Upper lobe of right lung (tissue), 1 donor: Measurements from ENCODE around the gene BRF1. TPM values are rescaled to one million over a fixed set of nuclear protein-coding genes. Genes with fewer than 3 reads are reported as not detected.

Source experiments
- ATAC-seq: fragments of 200-7000 bp; cut with Tn5 transposase; one replicate; pipeline ENCODE4 v1.9.1; 2020; ENCODE audit warnings: mild to moderate bottlenecking, moderate library complexity
- DNase-seq: peaks from one replicate; pipeline ENCODE4 v3.0.0-alpha.2; 2020
- H3K27ac ChIP-seq: fragments of 200-600 bp; one replicate; pipeline ENCODE4 v1.8.0; 2022
- H3K27me3 ChIP-seq: fragments of 200-600 bp; one replicate; pipeline ENCODE4 v1.8.0; 2022; ENCODE audit warnings: mild to moderate bottlenecking
- H3K36me3 ChIP-seq: fragments of 200-600 bp; one replicate; pipeline ENCODE4 v1.8.0; 2022
- H3K4me1 ChIP-seq: fragments of 200-600 bp; one replicate; pipeline ENCODE4 v1.8.0; 2022
- H3K4me3 ChIP-seq: fragments of 200-600 bp; one replicate; pipeline ENCODE4 v1.8.0; 2022; ENCODE audit warnings: mild to moderate bottlenecking
- H3K9me3 ChIP-seq: fragments of 200-600 bp; one replicate; pipeline ENCODE4 v1.8.0; 2022
- intact Hi-C: fragments of 100-400 bp; cut with DNase I; formaldehyde crosslinking; loops from one replicate; pipeline ENCODE4 v1.11.0; 2022
- total RNA-seq: library from RNA; stranded (reverse); fragmentation: NEBNext Ultra II Directional; extraction: Animal tissue kit (Norgen Biotek cat#: 25700); gene quantifications from one replicate; pipeline ENCODE4 v1.2.1, GENCODE V29; 2021
- TF ChIP-seq, protein P1 (sequence below): fragments of 200-600 bp; IDR thresholded peaks from one replicate; pipeline ENCODE4 v1.8.0; 2022; ENCODE audit warnings: antibody characterized with exemption
- donor health status: DM: no; HTN: yes; CAD: no; lungs with severe emphysema.

BRF1 gene
- total RNA-seq, 1 donor from 2014 or later: 31.2 TPM

DNA sequence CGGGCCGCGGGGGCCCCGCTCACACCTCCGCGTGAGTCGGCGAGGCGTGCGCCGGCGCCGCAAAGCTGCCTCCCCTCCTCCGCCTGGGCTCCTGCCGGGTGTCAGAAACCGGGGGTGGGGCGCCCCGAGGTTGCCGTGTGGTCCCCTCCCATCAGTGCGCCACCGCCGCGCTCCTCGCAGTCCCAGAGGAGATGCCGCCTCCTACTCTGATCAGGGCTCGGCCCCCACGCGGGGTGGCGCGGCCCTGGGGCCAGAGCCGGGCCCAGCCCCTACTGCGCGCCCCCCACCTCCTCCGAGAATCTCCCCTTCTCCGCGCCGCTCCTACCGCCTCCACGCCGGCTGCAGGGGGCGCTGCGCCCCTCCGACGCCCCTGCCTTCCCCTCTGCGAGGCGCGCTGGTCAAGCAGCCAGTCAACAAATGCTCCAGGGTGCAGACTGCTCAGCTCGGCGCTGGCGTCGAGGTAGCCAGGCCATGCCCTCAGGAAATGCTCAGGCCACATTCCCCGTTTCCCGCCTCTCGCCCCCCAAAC is 131.8 kb downstream of the BRF1 start:
- no peaks in the 10 kb centered on the region for H3K9me3 ChIP-seq
- DNase-seq (no peak), ATAC-seq (peak; percentile 4)
- TF ChIP-seq, protein P1, sequence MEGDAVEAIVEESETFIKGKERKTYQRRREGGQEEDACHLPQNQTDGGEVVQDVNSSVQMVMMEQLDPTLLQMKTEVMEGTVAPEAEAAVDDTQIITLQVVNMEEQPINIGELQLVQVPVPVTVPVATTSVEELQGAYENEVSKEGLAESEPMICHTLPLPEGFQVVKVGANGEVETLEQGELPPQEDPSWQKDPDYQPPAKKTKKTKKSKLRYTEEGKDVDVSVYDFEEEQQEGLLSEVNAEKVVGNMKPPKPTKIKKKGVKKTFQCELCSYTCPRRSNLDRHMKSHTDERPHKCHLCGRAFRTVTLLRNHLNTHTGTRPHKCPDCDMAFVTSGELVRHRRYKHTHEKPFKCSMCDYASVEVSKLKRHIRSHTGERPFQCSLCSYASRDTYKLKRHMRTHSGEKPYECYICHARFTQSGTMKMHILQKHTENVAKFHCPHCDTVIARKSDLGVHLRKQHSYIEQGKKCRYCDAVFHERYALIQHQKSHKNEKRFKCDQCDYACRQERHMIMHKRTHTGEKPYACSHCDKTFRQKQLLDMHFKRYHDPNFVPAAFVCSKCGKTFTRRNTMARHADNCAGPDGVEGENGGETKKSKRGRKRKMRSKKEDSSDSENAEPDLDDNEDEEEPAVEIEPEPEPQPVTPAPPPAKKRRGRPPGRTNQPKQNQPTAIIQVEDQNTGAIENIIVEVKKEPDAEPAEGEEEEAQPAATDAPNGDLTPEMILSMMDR: peak; percentile 45
- peaks cover 20% of the 10 kb centered on the region for H3K4me1 ChIP-seq
- peaks cover 23% of the 10 kb centered on the region for H3K27me3 ChIP-seq
- no peaks in the 10 kb centered on the region for H3K36me3 ChIP-seq
- peak overlapping the region; percentile 39 for H3K4me3 ChIP-seq
- H3K27ac ChIP-seq: no peak overlapping the region
- intact Hi-C loops: no loop called here

DNA sequence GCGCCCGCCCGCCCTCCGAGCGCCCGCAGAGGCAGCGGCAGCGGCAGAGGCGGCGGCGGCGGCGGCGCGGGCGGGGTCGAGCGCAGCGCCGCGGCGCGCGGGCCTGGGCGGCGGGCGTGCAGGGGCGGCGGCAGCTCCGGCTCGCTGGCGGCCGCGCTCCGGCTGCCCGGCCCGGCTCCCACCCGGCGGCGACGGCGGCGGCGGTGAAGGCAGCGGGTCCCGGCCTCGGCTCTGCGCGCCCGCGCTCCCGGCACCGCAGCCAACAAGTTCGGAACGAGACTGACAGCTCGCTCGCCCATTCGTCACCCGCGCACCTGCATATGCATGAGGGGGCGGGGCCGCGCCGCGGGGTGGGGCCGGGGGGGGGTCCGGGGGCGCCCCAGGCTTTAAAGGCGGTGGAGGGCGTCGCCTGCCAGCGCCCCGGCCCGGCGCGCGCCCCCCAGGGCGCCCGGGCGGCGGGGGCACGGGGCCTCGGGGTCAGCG is 132.3 kb downstream of the BRF1 start, which contains the start of gene JAG2:
TSS of gene JAG2 (minus strand) at position 281 of the 483 bp plus-strand sequence. CDS start 356 bp downstream, outside the sequence.
- ATAC-seq (peak; percentile 40), DNase-seq (peak; percentile 83)
- H3K4me1 ChIP-seq: peaks cover 20% of the 10 kb centered on the region
- intact Hi-C loops: no loop called here
- H3K27ac ChIP-seq: no peak within 1 kb of the TSS
- peaks cover 23% of the 10 kb centered on the region for H3K27me3 ChIP-seq
- H3K36me3 ChIP-seq: no peaks in the 10 kb centered on the region
- H3K4me3 ChIP-seq: peak within 1 kb of the TSS; percentile 51
- TF ChIP-seq, protein P1: no peak
- no peaks in the 10 kb centered on the region for H3K9me3 ChIP-seq

DNA sequence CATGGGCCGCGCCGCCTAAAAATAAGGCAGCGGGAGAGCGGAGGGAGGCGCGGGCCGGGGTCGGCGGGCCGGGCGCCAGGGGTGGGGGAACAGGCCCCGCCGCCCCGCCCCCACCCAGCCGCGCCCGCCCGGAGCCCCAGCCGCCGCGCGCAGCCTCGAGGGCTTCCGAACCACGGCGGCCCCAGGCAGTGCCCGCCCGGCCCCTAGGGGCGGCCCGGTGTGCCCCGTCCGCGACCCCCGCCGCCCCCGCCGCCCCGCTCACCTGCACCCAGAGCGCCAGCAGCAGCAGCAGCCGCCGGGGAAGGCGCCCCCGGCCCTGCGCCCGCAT is 132.7 kb downstream of the BRF1 start:
- ATAC-seq (no peak), DNase-seq (no peak)
- Histone ChIP-seq H3K27me3 (peaks cover 23% of the 10 kb centered on the region), H3K9me3 (no peaks in the 10 kb centered on the region), H3K4me1 (peaks cover 20% of the 10 kb centered on the region), H3K4me3 (peak overlapping the region; percentile 51), H3K36me3 (no peaks in the 10 kb centered on the region), H3K27ac (no peak overlapping the region)
- intact Hi-C loops: no loop called here
- TF ChIP-seq, protein P1: no peak

DNA sequence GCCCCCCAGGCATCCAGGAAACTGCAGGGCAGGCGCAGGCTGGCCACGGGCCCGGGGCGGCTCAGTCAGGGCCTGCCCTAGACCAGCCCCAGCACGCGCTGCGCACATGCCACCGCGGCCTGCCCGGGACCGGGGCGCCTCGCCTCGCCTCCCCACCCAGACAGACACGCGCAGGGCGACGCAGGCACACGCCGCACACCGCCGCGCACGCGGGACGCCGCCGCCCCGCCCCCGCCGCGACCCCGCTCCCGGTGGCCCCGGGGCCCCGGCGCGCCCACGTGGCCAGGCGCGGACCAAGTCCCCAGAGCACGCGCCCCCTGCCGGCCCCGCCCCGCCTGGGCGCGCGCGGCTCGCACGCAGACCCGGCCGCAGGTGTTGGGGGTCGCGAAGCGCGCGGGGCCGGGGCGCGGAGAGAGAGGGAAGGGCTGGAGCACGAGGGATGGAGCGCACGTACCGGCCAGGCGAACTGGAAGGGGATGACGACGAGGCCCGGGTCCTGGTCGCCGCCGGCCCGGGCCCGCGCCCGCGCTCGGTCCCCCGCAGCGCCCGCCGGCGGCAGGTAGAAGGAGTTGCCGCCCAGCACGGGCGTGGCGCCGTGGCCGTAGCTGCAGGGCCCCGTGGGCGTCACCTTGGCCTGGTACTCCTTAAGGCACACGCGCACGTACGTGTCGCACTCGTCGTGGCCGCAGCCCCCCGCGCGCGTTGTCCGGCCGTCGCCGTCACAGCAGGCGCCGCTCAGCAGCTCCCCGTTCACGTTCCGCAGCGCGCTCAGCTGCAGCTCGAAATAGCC is 133.3 kb downstream of the BRF1 start:
- no peaks in the 10 kb centered on the region for H3K9me3 ChIP-seq
- peak overlapping the region; percentile 51 for H3K4me3 ChIP-seq
- no peak overlapping the region for H3K27ac ChIP-seq
- intact Hi-C loops: no loop called here
- ATAC-seq (peak; percentile 23), DNase-seq (no peak)
- TF ChIP-seq, protein P1: no peak
- H3K27me3 ChIP-seq: peaks cover 23% of the 10 kb centered on the region
- peaks cover 20% of the 10 kb centered on the region for H3K4me1 ChIP-seq
- H3K36me3 ChIP-seq: no peaks in the 10 kb centered on the region

DNA sequence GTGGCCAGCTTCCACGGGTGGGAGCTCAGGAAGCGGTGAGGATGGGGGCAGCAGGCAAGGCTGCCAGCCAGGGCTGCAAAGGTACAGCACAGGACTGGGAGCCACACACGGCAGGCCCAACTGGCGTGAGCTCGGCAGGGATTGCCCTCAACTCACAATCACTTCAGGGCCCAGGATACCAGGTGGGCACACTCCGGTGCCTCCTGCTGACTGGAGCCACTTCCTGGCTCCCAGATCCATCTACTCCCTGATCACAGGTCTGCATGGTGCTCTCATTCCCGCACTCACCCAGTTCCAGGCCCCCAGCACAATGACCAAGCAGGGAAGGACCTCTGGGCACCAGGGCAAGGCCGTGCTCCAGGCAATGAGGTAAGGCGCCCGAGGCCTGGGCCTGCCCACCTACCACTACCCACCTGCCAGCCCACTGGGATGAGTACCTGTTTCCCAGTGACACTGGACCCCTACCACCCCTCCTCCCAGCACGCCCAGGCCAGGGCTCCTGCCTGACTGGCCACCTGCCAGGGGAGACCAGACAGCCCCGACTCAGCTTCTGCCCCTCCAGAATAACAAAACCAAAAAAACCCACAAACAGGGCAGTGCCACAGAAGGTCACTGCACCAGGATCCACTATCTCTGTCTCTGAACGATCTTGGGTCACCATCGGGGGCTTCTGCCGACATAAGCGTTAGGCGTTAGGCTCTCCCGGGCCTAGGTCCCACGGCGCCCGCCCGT is 134.1 kb downstream of the BRF1 start:
- intact Hi-C loops: no loop called here
- ATAC-seq: no peak

More for the DNA sequence above, 134.1 kb downstream of the BRF1 start:
- Histone ChIP-seq H3K4me1 (peaks cover 20% of the 10 kb centered on the region), H3K9me3 (no peaks in the 10 kb centered on the region), H3K27ac (no peak overlapping the region), H3K36me3 (no peaks in the 10 kb centered on the region), H3K4me3 (peak overlapping the region; percentile 16), H3K27me3 (peaks cover 23% of the 10 kb centered on the region)
- TF ChIP-seq, protein P1: no peak
- DNase-seq: no peak
